ENCODE data around the gene ARNT2.

The ARNT2 gene

DNA sequence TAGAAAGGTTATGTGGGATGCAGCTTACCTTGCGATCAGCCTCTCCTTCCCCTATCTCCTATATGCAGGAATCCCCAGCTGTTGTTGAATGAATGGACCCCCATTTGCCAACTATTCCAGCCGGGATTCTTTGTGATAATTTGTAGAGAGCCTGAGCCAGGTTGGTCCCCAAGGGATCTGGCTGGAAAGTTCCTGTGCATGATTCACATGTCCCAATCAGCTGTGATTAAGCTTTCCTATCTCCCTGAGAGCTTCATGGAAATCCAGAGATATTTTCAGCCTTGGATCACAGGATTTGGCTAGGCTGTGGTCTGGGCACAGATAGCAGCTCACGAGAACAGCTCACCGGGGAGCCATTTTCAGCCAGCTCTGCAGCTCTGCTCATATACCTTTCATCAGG is 76.7 kb downstream of the ARNT2 start:
- H3K27ac Mint-ChIP-seq = no peak overlapping the region
- H3K27me3 Mint-ChIP-seq = peaks cover 16% of the 10 kb centered on the region
- H3K9me3 Mint-ChIP-seq = peaks cover 7% of the 10 kb centered on the region
- H3K4me3 Mint-ChIP-seq = no peak overlapping the region
- no peaks in the 10 kb centered on the region for H3K4me1 Mint-ChIP-seq
- H3K36me3 Mint-ChIP-seq = no peaks in the 10 kb centered on the region
- no peak for ATAC-seq

DNA sequence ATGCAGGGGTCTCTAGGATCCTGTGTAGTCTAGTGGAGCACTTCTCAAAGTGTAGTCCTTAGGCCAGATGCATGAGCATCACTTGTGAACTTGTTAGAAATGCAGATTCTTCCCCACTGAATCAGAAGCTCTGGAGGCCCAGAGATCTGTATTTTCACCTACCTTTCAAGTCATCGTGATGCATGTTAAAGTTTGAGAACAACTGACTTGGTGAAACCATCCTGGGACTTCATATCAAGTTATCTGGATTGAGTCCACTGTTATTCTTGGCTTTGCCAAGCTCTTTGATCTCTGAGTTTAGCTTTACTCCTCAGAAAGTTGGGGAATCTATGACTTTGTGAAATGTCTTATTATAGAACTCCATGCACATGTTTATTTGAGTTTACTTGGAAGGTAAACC is 78.5 kb downstream of the ARNT2 start:
- H3K4me3 Mint-ChIP-seq = no peak overlapping the region
- H3K27ac Mint-ChIP-seq = no peak overlapping the region
- H3K9me3 Mint-ChIP-seq = no peaks in the 10 kb centered on the region
- no peaks in the 10 kb centered on the region for H3K4me1 Mint-ChIP-seq
- H3K36me3 Mint-ChIP-seq = no peaks in the 10 kb centered on the region
- no peak for ATAC-seq
- peaks cover 16% of the 10 kb centered on the region for H3K27me3 Mint-ChIP-seq

DNA sequence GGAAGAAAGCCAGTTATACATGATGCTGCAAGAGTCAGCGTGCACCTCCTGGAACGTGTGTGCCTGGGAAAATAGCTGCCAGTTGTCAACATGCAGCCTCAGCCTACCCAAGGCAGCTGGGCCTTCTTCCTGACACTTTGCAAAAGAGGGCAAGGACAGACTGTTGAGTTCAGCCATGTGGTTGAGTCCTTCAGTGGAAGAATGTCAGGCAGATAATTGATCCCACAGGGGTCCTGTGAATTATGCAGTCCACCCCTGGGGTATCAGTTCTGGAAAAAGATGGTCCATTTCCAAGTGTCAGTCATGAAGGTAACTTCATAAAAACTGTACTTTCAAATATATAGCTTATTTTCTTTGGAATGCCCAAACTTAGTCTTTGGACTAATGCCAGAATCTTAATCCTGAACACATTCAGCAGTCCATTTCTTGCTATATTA is 79.6 kb downstream of the ARNT2 start:
- ATAC-seq = no peak

DNA sequence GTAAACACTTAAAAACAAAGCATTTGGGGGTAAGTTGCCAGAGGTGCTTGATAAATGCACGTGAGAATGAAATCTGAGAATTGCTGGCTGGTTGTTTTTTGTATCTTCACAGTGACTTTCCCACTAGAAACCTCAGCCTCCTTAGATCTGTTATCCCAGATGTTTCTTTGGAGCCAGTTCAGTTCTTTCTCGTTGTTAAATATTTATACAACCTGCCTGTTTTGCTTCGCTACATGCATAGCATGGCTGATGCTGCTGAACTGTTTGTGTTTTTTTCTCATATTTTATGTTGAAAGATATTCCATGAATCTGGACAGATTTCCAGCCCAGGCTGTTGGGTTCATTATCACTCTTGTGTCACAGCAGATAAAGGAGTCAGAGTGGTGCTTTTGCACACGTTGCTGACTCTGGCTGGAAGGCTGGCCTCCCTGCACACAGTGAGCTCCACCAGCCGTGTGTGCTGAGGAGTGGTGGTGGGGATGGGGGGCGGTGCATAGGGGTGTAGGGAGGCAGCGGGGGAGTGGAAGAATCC is 80.2 kb downstream of the ARNT2 start:
- peaks cover 16% of the 10 kb centered on the region for H3K27me3 Mint-ChIP-seq
- no peaks in the 10 kb centered on the region for H3K9me3 Mint-ChIP-seq
- H3K27ac Mint-ChIP-seq = no peak overlapping the region
- no peaks in the 10 kb centered on the region for H3K4me1 Mint-ChIP-seq
- H3K36me3 Mint-ChIP-seq = no peaks in the 10 kb centered on the region
- H3K4me3 Mint-ChIP-seq = no peak overlapping the region
- ATAC-seq = no peak

More for the DNA sequence above, 79.6 kb downstream of the ARNT2 start:
- Mint-ChIP-seq H3K4me3 (no peak overlapping the region), H3K9me3 (no peaks in the 10 kb centered on the region), H3K36me3 (no peaks in the 10 kb centered on the region), H3K27me3 (peaks cover 16% of the 10 kb centered on the region), H3K27ac (no peak overlapping the region), H3K4me1 (no peaks in the 10 kb centered on the region)

DNA sequence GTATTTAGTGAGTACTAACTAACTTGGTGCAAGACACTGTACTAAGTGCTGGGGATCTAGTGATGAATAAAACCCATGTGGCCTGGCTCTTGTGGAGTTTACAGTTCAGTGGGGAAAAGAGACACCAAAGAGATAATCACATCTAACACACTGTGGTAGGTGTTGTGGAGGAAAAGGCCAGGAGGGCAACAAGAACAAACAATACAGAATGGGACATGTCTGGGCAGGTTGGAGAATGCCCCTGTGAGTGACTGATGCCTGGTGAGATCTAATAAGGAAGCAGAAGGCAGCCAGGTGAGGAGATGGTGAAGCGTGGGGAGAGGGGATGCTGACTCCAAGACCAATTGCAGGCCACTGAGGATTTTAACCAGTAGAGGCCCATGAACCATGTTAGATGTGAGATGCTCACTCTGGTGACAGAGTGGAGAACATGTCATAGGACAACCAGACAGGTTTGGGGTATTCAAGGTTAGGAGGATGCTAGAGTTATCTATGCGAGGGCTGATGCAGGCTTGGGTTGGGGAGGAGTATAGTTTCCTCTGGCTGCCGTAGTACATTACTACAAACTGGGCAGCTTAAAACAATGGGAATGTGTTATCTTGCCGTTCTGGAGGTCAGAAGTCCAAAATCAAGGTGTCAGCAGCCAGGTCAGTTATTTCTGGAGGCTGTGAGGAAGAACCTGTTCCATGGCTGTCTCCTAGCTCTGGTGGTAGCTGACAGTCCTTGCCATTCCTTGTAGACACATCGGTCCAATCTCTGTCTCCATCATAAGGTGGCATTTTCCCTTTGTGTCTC is 81.4 kb downstream of the ARNT2 start:
- Mint-ChIP-seq H3K9me3 (no peaks in the 10 kb centered on the region), H3K36me3 (no peaks in the 10 kb centered on the region)

DNA sequence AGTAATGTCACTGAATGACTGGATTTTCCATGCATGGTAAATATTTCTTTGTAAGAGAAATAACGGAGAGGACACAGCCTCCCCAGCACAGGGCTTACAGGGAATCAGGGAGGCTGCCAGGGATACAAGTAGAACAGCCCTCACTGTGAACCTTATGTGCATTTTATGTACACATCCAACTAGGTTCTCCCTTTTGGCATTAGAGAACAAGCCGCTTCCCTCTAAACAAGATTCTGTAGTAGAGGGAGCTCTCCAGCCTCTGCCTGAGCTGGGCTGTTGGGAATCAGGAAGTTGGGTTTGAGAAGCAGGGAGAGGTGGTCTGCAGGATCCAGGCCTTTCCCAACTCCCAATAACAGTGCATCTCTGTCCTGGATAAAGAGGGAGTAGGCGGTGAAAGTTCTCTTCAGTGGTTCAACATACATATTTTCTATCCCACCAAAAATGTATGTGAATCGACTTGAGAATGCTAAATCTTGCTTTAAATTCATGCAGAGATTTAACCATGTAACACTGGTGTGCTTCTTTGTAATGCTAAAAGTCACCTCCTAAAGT is 83.7 kb downstream of the ARNT2 start:
- no peak overlapping the region for H3K27ac Mint-ChIP-seq
- H3K4me1 Mint-ChIP-seq = peaks cover 7% of the 10 kb centered on the region
- no peak for ATAC-seq
- no peak overlapping the region for H3K4me3 Mint-ChIP-seq
- peaks cover 5% of the 10 kb centered on the region for H3K9me3 Mint-ChIP-seq
- H3K36me3 Mint-ChIP-seq = no peaks in the 10 kb centered on the region
- H3K27me3 Mint-ChIP-seq = peaks cover 18% of the 10 kb centered on the region

More for the DNA sequence above, 81.4 kb downstream of the ARNT2 start:
- no peak for ATAC-seq
- Mint-ChIP-seq H3K27me3 (peaks cover 20% of the 10 kb centered on the region), H3K4me3 (no peak overlapping the region), H3K4me1 (peaks cover 2% of the 10 kb centered on the region), H3K27ac (no peak overlapping the region)

DNA sequence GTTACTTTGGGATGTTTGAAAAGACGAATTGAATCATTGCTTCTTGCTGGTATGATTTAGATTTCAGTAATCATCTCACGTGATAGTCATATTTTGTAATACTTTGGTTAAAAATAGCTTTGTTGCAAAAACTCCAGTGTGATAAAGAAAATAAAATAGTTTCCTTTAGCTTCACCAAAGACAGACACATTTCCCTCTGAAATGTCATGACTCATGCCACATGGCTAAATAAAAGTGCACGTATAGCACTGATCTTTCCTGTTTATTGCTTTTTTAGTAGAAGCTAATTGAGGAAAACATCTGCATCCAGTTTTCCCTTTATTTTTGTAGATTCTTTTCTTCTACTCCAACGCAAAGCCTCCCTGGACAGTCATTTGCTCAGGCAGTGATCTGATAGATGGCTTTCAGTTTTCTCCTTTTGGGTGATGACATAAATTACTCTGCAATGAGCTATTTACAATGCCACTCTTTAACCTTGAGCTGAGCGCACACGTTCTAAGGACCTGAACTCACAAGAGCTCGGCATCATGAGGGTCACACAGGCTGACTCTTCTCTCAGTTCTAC is 84.9 kb downstream of the ARNT2 start:
- H3K9me3 Mint-ChIP-seq = peaks cover 5% of the 10 kb centered on the region
- no peaks in the 10 kb centered on the region for H3K36me3 Mint-ChIP-seq
- H3K27me3 Mint-ChIP-seq = peaks cover 18% of the 10 kb centered on the region
- no peak overlapping the region for H3K27ac Mint-ChIP-seq
- H3K4me1 Mint-ChIP-seq = peaks cover 7% of the 10 kb centered on the region
- no peak overlapping the region for H3K4me3 Mint-ChIP-seq
- ATAC-seq = no peak

DNA sequence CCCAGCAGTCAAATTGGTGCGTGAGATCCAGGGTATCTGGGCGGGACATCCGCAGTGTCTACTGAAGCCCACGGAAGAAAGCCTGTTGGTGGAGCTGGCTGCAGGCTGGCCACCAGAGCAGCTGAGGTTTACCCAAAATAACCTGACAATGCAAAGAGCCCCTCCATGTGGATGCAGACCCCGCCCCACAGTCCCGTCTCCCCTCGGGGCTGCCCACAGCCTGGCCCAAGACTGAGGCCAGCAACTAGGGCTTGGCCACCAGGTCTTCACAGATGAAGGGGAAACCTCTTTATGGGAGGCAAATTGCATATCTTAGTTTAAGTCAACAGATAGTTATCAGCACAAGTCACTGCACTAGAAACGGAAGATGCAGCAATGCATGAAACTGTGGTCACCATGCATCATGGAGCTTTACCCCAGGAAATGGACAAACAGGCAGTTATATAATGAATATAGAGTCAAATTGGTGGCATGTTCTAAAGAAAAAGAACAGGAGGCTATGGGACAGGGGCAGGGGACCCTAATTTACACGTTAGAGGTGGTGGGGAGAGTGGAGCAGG is 86.3 kb downstream of the ARNT2 start:
- H3K27ac Mint-ChIP-seq = no peak overlapping the region
- peaks cover 7% of the 10 kb centered on the region for H3K4me1 Mint-ChIP-seq
- no peak overlapping the region for H3K4me3 Mint-ChIP-seq
- peaks cover 5% of the 10 kb centered on the region for H3K9me3 Mint-ChIP-seq
- H3K36me3 Mint-ChIP-seq = no peaks in the 10 kb centered on the region
- peaks cover 22% of the 10 kb centered on the region for H3K27me3 Mint-ChIP-seq
- no peak for ATAC-seq

DNA sequence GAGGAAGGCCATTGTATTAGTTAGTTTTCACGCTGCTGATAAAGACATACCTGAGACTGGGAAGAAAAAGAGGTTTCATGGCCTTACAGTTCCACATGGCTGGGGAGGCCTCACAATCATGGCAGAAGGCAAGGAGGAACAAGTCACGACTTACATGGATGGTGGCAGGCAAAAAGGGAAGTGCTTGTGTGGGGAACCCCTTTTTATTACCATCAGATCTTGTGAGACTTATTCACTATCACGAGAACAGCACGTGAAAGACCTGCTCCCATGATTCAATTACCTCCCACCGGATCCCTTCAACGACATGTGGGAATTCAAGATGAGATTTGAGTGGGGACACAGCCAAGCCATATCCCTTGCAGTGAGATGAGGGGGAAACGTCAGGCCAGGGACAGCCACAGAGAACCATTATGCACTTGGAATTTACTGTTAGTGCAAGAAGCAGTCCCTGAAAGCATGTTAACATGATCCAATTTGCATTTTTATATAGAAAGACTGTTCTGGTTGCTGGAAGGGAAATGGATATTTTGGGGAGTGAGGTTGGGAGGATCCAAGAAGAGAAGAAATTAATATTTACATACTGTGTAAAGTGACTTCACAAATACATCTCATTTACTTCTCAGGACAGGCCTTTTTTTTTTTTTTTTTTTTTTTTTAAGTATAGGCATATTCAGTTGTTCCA is 87.1 kb downstream of the ARNT2 start:
- Mint-ChIP-seq H3K27me3 (peaks cover 30% of the 10 kb centered on the region), H3K4me1 (peaks cover 7% of the 10 kb centered on the region), H3K9me3 (peaks cover 5% of the 10 kb centered on the region), H3K27ac (no peak overlapping the region), H3K4me3 (no peak overlapping the region), H3K36me3 (no peaks in the 10 kb centered on the region)
- no peak for ATAC-seq

DNA sequence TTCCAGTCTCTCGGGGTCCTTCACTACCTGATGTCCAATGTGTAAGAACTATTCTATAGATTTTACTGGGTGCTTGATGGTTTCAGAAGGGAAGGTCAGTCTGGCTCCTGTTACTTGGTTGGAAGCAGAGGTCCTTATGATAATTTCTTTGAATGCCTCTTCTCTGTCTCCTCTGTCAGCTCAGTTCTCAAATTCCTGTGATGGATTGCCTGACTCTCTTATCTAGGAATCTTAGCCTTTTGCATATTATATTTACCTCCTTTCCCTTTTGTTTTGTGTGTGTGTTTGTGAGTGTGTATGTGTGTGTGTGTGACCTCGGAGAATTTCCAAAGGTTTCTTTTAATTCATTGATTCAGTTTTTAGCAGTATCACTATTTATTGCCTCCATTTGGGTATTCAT is 88.2 kb downstream of the ARNT2 start:
- no peak for ATAC-seq
- H3K27me3 Mint-ChIP-seq = peaks cover 33% of the 10 kb centered on the region
- no peaks in the 10 kb centered on the region for H3K36me3 Mint-ChIP-seq
- H3K4me3 Mint-ChIP-seq = no peak overlapping the region
- H3K27ac Mint-ChIP-seq = no peak overlapping the region
- peaks cover 5% of the 10 kb centered on the region for H3K9me3 Mint-ChIP-seq
- peaks cover 7% of the 10 kb centered on the region for H3K4me1 Mint-ChIP-seq

DNA sequence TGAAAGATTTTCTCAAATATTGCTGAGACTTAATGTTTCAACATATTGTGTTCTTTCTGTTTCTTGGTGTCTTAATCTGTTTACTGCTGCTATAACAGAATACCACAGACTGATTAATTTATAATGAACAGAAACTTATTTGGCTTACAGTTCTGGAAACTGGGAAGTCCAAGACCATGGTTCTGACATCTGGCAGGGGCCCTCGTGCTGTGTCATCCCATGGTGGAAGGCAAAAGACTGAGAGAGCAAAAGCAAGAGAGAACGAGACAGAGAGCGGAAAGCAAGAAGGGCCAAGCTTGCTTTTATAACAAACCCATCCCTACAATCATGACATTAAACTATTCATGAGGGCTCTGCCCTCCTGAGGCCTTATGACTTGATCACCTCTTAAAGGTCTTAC is 88.7 kb downstream of the ARNT2 start:
- Mint-ChIP-seq H3K4me1 (peaks cover 7% of the 10 kb centered on the region), H3K36me3 (no peaks in the 10 kb centered on the region), H3K4me3 (no peak overlapping the region), H3K27ac (no peak overlapping the region), H3K27me3 (peaks cover 33% of the 10 kb centered on the region), H3K9me3 (peaks cover 5% of the 10 kb centered on the region)
- ATAC-seq = no peak

DNA sequence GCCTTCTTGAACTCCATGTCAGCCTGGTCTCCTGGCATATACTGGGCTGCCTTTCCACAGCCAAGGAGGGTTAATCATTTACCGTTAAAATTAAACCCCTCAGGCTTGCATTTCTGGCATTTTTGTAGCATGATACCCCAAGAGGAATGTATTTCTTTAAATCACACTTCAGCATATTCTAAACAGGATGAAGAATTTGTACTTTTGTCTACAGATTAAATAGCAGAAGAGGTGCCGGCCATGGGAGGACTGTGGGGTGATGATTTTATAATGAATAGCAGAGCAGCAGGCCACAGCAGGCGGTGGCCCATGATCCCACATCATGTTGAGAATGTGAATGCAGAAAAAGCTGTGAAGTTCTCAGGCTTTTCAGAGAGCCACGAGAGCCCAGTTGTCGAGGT is 90.2 kb downstream of the ARNT2 start:
- Mint-ChIP-seq H3K27ac (no peak overlapping the region), H3K27me3 (peaks cover 33% of the 10 kb centered on the region), H3K4me3 (no peak overlapping the region), H3K36me3 (no peaks in the 10 kb centered on the region), H3K9me3 (peaks cover 5% of the 10 kb centered on the region), H3K4me1 (peaks cover 7% of the 10 kb centered on the region)
- no peak for ATAC-seq

DNA sequence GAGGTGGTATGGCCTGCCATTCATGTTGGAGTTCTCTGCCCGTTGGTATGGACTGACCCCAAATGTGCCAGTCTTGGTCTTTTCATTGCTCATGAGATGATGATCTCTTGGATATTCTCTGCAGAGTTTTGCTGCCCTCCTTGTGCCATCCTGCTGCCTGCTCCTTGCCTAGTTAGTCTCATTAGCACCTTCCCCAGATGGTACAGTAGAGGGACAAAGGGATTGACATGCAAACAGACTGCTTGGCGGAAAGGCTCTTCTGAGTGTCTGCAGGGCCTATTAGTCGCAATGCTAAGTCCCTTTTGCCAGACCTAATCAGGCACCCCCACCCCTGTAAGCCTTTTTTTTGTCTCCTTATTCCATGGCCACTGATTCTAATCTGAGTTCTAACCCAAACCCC is 90.6 kb downstream of the ARNT2 start:
- no peak for ATAC-seq
- H3K9me3 Mint-ChIP-seq = peaks cover 8% of the 10 kb centered on the region
- H3K4me3 Mint-ChIP-seq = no peak overlapping the region
- H3K4me1 Mint-ChIP-seq = peaks cover 7% of the 10 kb centered on the region
- H3K27me3 Mint-ChIP-seq = peaks cover 30% of the 10 kb centered on the region
- H3K27ac Mint-ChIP-seq = no peak overlapping the region
- H3K36me3 Mint-ChIP-seq = no peaks in the 10 kb centered on the region

DNA sequence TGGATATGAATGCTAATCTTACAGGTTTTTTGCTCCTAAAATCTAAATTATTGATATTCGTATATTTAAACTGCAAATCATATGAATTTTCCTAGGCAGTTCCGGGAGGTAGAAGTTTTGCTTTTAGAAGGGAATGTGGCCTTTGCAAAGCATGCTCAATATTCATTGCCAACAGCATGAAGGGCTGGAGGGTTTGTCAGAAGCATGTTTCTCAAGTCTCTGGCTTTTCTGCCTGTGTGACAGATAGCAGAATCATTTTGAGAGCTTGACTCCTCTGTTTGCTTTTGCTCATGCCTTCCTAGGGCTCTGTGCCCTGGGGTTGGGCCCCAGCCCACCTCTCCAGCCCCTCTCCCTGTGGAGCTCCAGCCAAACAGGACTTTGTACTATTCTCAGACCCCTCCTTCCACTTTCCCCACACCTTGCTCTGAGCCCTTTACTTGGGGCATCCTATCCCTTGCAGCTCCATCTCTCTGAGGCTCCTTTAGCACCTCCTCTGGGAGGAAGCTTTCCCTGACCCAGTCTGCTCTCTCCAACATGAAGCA is 91.3 kb downstream of the ARNT2 start:
- ATAC-seq = no peak
- Mint-ChIP-seq H3K4me3 (no peak overlapping the region), H3K36me3 (no peaks in the 10 kb centered on the region), H3K9me3 (peaks cover 8% of the 10 kb centered on the region), H3K27ac (no peak overlapping the region), H3K27me3 (peaks cover 22% of the 10 kb centered on the region), H3K4me1 (peaks cover 6% of the 10 kb centered on the region)

DNA sequence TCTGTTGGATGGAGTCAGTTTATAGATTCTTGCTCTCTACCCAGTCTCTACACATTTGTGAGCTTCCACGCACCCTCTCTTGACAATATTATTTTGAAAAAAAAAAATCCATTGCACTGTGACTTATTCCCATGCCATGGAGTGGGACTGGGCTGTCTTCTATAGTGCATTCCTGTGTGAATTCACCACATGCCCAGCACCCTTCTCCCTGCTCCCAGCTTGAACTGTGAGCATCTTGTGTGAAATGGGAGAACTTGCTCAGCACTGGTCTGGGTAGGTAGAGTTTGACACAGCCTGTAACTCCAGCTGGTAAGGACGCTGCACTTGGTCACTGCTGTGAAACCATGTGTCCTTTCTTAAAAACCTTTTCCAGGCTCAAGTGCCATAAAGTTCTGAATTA is 91.9 kb downstream of the ARNT2 start:
- ATAC-seq = no peak
- no peaks in the 10 kb centered on the region for H3K36me3 Mint-ChIP-seq
- no peaks in the 10 kb centered on the region for H3K4me1 Mint-ChIP-seq
- no peak overlapping the region for H3K27ac Mint-ChIP-seq
- H3K4me3 Mint-ChIP-seq = no peak overlapping the region
- H3K27me3 Mint-ChIP-seq = peaks cover 16% of the 10 kb centered on the region
- peaks cover 3% of the 10 kb centered on the region for H3K9me3 Mint-ChIP-seq
